Hematopoietic multipotent progenitor cell treated with erythropoietin and hydrocortisone succinate and interleukin-3 and kit ligand, for 15 days (in vitro differentiated cells): Measurements from ENCODE around the gene ZNF19.

ENCODE experiments used
- DNase-seq: peaks from one replicate; pipeline ENCODE4 v3.0.0-alpha.2; 2015; ENCODE audit warnings: low spot score

ZNF19 gene

DNA sequence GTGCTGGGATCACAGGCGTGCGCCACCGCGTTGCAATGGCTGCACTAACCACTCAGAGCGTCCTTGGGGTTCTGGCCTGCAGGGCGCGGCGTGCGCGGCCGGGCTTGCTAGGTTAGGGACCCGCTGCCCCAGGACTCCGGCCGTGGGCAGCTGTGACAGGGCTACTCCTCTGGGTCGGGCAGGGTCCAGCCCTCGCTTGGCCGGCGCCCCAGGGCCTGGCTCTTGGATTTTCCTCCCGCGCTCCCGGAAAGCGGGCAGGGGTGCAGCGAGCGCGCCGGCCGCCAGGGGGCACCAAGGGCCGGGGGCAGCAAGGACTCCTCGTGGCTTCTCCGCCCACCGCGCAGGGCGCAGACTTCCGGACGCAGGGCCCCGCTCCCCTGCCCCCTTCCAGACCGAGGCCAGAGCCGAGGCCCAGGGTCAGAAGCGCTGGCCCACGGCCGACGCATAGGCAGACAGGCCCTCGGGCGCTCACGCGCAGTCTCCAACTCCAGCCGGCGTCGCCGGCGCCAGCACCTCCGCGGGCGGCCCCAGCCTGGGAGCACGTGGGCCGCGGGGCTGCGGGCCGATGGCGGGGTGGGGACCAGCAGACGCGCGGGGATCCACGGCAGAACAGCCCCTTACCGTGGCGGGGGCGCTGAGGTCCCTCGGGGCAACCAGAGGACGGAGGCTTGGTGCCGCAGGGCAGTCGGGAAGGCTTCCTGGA lies 47.6 kb downstream of the ZNF19 start:
- peak; percentile 56 for DNase-seq

DNA sequence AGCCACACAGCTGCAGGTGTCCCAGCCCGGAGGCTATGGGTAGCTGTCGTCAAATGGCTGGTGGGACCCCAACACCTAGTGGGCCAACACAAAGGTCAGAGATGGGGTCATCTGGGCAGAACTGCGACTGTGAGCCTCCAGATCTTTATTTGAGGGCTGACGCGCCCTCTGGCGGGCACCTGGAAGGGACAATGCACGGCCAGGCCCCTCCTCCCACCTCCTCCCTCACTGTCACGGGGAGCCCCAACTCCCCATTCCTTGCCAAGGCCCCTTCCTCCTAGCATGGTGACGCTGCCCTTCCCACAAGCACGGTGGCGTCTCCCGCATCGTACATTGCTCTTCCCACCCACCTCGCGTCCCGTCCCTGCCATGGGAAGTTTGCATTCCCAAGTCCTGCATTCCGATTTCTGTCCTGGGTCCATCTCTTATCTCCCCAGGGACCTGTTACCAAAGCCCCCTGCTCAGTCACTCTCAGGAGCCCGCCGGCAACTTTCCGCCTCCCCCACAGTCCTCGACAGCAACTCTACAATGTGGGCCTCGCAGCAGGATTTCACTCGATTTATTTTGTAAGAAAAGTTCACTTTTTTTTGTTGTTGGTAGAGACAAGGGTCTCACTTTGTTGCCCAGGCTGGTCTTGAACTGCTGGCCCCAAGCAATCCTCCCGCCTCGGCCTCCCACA lies 48.3 kb downstream of the ZNF19 start:
- peak; percentile 33 for DNase-seq

DNA sequence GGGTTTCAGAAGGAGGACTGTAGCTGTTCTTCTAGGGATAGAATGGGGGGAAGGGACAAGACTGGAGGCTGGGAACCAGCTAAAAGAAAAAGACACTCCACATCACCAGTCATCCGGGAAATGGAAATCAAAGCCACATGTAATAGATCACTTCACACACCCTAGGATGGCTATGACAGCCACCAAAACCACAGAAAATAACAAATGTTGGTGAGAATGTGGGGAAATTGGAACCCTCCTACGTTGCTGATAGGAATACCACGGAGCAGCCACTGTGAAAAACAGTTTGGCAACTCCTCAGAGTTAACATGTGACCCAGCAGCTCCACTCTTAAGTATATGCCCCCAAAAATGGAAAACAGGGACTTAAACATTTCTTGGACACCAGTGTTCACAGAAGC lies 49.6 kb downstream of the ZNF19 start:
- no peak for DNase-seq

DNA sequence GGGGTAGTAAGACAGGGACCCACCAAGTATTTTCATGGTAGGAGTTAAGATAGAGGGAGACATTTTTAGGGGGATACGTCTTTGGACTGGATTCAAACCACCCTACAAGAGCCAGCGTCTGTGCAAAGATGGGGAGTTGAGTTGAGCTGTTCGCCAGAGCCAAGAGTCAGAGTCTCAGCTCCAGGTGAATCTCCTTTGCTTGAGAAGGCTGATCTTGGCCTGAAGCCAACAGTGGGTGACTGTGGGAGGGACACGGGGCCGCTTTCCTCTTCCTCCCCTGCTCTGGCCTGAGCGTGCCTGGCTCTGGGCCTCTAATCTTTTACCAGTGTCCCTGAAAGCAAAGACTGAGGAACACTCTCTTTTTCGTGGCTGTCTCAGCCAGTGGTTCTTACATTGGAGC lies 52.7 kb downstream of the ZNF19 start:
- no peak for DNase-seq

DNA sequence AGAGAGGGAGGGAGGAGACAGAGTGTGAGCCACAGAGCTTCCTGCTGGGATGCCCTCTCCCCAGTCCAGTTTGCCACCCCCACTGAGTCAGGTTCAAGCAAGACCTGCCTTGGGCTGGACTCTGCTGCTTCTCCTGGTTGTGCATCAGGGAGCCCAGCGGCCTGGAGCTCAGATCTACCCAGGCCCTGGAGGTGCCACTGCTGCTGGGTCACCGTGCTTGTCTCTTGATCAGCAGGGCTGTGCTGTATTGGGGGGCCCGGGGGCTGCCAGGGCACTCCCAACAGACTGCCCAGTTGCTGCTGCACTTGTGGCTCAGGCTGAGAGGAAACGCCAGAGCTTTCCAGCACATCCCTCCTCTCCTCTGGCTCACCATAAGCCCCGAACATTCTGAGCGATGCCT lies 56.2 kb downstream of the ZNF19 start:
- no peak for DNase-seq

DNA sequence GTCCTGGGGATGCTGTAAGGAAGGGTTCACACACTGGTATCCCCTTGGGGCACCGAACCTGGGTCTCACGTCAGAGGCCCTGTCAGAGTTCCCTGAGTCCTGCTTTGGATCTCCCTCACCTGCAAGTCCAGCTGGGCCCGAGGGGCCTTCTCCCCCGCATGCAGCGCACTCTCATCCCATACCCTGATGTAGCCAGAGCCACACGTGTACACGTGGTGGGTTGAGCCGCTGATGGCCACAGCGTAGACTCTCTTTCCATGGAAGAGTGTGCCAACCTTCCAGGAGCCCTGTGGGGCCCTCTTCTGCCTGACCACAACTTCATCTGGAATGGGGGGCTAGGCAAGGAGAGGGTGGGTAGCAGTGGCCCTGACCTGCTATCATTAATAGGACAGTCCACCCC lies 57.1 kb downstream of the ZNF19 start:
- no peak for DNase-seq

DNA sequence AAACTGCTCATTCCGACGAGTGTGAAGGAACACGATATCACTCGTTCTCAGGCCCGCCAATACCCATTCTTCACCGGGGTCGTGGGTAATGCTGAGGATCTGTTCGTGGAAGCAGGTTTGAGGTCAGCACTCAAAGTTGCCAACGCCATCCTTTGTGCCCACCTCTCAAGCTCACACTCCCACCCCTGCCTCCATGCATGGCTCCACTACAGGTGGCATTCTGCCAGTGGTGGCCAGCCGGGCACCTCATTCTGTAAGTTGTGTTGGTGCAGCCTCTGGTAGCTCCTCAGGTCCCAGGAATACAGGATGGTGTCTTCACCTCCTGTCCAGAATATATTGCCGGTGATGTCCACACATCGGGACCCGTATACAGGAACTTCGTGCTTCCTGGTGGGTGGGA lies 57.9 kb downstream of the ZNF19 start:
- DNase-seq, result no peak

DNA sequence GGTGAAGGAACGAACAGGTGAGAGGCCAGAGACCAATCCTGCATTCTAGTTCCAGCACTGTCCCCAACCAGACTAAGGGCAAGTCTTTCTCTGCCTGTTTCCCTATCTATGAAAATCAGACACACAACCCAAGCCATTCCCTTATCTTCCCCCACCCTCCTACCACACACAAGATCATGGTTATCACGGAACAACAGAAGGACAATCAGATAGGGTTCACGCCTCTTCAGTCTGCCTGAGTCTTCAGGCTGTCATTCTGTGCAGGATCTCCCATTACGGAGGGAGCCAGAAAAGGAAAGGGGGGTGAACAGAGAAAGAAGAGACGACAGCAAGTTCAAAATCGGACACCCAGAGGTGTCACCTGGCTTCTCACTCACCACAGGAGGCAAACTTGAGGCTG lies 58.4 kb downstream of the ZNF19 start:
- peak; percentile 26 for DNase-seq

DNA sequence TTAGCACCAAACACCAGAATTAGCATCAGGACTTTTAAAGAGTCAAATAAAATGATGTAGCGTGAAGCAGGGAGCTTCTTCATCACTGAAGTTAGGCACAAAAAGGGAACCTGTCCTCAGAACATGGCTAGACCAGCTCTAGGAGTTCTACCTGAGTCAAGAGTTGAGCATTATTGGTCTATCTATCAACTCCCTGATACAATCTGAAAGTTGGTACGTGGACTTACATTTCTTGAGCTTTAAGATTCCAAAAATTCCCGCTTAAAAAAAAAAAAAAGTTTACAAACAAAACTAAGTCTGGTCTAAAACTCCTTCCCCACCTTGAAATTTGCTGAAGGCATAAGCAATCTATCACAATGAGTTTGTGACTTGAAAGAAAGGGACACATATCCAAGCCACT lies 59.5 kb downstream of the ZNF19 start:
- DNase-seq, result no peak

DNA sequence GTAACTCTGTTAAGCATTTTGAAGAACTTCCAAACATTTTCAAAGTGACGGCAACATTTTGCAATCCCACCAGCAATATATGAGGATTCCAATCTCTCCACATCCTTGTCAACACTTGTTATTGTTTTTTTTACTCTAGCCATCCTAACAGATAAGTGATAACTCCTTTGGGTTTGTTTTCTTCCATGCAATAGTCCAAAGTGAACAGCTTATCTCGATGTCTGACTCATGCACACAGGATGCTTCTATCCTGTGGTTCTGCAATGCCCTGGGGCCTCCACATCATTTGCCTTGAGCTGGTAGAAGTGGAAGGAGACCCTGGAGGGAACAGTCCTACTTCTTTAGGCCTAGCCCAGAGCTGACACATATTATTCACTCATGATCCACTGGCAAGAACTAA lies 60.2 kb downstream of the ZNF19 start:
- no peak for DNase-seq

DNA sequence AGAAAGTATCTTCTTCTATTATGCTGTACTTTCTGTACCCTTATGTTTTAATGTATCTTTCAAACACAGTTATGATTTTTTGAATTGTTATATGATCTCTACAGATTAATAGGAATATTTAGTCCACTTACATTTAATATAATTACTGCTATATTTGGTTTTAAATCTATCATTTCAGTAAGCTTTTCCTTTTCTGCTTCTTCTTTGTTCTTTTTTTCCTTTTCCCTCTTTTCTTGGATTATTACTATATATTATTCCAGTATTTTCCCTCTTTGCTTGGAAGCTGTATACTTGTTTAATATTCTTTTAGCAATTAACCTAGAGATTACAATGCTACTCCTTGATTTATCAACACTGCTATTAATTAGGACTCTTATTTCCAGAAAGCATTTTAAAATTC lies 60.7 kb downstream of the ZNF19 start:
- no peak for DNase-seq

DNA sequence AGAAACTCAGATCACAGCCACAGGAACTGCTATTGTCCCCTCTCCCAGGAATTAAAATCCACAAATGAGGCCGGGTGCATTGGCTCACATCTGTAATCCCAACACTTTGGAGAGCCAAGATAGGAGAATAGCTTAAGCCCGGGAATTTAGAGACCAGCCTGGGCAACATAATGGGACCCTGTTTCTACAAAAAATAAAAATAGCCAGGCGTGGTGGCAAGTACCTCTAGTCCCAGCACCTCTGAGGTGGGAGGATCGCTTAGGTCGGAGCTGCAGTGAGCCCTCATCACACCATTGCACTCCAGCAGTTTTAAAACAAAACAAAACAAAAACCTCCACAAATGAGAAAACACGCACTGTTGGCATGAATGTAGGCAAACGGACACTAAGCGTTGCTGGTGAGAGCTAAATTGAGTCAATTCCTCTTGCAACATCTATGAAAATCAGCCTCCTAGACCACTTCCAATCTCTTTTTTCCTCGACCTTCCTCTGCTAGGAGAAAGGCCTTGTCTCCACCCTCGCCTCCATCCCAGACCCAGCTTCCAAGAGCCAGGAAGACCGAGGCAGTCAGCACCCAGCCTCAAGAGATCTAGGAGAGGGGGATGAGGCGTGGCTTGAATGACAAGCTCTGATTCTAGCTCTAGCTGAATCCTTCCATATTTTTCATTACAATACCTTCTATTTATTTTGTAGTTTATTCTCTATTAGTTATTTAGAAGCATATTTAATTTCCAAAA lies 62.1 kb downstream of the ZNF19 start:
- no peak for DNase-seq

DNA sequence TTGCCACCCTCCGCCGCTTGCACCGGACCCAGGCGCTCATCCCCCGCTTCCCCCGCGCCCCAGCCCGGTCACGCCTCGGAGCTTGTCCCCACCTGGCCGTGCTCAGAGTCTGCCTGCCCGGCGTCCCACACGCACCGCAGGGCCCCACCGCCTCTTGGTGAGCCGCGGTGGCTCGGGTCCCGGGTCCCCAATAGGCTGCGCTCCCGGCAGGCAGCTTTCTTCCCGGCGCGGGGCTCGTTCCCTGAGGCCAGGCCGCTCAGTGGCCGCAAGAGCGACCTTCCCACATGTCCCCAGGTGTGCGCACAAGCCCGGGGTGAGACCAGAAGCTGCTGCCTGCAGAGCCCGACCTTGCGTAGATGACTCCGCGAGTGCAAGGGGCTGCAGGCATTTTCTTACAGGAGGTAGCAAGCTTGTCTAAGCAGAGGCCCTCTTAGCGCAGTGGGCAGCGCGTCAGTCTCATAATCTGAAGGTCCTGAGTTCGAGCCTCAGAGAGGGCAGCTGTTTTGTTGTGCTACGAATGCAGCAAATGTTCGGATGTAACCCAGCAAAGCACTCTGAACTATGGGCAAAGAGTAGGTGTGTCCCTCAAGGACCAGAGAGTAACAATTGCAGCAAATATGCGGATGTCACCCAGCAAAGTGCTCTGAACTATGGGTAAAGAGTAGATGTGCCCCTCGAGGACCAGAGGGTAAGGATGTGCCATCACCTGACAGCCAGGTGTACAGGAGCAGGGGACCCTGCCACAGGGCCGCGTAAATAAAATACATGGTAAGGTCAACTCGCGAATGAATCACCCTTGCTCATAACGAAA lies 62.9 kb downstream of the ZNF19 start:
- DNase-seq, result no peak

DNA sequence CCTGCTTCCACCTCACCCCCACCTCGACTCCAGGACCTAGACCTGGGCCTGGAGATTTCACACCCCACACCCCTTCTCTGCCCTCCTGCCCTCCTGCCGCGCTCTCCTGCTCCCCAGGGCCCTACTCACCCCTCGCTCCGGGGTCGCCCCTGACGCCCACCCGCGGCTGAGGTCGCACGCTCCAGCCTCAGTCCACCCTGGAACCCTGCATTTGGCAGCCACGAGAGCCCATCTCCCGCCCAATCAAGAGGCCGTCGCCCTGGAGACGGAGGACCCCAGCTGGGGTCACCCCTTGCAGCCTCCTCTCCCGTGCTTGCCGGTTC lies 63.4 kb downstream of the ZNF19 start:
- no peak for DNase-seq

DNA sequence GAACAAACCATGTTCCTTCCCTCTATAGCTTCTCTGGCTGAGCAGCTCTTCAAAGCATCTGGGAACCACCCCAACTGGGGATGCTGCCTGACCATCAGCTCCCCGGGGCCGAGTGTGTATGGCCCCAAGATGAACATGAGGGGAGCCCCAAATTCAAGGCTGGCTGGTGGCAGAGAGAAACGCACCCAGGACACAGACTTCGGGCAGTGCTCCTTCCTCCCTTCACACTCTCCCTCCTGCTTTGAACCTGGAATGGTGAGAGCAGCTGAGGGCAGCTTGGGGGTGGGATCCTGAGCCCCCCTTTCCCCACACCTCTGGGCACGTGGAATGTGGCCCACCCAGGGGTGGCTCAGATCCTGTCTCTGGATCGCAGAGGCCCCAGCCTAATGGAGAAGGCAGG lies 64.5 kb downstream of the ZNF19 start:
- no peak for DNase-seq

DNA sequence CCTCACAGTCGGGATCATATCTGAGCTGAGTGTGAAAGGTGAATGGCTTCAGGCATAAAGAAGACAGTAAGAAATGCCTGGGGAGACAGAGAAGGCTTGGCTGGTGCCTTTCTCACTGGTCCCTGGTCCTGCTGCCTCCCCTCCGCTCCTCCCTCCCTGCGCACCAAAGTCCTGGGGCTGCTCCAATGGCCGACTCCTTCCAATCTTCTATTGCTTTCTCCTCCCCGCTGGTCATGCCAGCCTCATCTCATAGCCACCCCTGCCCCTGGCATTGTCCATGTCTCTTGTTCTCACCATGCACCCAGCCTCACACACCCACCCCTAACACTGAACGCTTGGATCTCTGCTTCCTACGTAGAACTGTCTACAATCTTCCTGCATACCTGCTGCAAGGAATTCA lies 65.3 kb downstream of the ZNF19 start:
- DNase-seq, result no peak
